ENCODE measurements around the gene POPDC2.

DNA sequence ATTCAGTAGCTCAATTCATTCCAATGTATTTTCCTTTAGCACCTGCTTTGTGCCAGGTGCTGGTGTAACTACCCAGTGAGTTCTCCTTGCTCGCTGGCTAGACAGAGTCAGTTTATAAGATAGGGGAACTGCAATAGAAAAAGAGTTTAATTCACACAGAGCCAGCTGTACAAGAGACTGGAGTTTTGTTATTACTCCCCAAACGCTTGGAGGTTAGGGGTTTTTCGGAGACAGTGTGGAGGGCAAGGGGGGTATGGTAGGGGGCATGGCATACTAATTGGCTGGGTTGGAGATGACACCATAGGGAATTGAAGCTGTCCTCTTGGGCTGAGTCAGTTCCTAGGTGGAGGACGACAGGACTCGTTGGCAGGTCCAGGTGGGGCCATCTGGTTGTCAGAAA lies 37.0 kb upstream of the POPDC2 start:
- TF ChIP-seq, protein P1, sequence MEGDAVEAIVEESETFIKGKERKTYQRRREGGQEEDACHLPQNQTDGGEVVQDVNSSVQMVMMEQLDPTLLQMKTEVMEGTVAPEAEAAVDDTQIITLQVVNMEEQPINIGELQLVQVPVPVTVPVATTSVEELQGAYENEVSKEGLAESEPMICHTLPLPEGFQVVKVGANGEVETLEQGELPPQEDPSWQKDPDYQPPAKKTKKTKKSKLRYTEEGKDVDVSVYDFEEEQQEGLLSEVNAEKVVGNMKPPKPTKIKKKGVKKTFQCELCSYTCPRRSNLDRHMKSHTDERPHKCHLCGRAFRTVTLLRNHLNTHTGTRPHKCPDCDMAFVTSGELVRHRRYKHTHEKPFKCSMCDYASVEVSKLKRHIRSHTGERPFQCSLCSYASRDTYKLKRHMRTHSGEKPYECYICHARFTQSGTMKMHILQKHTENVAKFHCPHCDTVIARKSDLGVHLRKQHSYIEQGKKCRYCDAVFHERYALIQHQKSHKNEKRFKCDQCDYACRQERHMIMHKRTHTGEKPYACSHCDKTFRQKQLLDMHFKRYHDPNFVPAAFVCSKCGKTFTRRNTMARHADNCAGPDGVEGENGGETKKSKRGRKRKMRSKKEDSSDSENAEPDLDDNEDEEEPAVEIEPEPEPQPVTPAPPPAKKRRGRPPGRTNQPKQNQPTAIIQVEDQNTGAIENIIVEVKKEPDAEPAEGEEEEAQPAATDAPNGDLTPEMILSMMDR (IDR thresholded peaks at IDR 0.05): no peak
- no peak for TF ChIP-seq POLR2A (IDR thresholded peaks at IDR 0.05)
